Jurkat, Clone E6-1 (cell line): ENCODE measurements around the gene YTHDF1.

Experiments used
- DNase-seq: peaks from one replicate; pipeline ENCODE4 v3.0.0-alpha.2; 2011; ENCODE audit warnings: low read depth, low spot score
- H3K4me3 ChIP-seq: 2 replicates; pipeline ENCODE4 v1.5.1; 2011; ENCODE audit warnings: mild to moderate bottlenecking, low read length, control low read depth, moderate library complexity

Gene YTHDF1

GRCh38 chr20:63189846-63190559 lies 25.9 kb downstream of the YTHDF1 start:
- DNase-seq, result no peak
- H3K4me3 ChIP-seq, result no peak overlapping the region

- no peak overlapping the region for H3K4me3 ChIP-seq
- peak; percentile 45 for DNase-seq
These were observed 26.6 kb downstream of the YTHDF1 start for GRCh38 chr20:63189322-63189642.

GRCh38 chr20:63188641-63189321 lies 27.1 kb downstream of the YTHDF1 start:
- DNase-seq, result no peak
- no peak overlapping the region for H3K4me3 ChIP-seq

GRCh38 chr20:63188159-63188442 lies 27.8 kb downstream of the YTHDF1 start:
- no peak overlapping the region for H3K4me3 ChIP-seq
- DNase-seq, result no peak

GRCh38 chr20:63187338-63188158 lies 28.4 kb downstream of the YTHDF1 start:
- DNase-seq, result no peak
- H3K4me3 ChIP-seq, result no peak overlapping the region

GRCh38 chr20:63186528-63187316 lies 29.2 kb downstream of the YTHDF1 start:
- no peak overlapping the region for H3K4me3 ChIP-seq
- DNase-seq, result no peak

GRCh38 chr20:63186084-63186483 lies 29.8 kb downstream of the YTHDF1 start:
- no peak overlapping the region for H3K4me3 ChIP-seq
- no peak for DNase-seq

- H3K4me3 ChIP-seq, result no peak overlapping the region
- no peak for DNase-seq
These were observed 30.6 kb downstream of the YTHDF1 start for GRCh38 chr20:63185215-63185796.

- no peak overlapping the region for H3K4me3 ChIP-seq
- no peak for DNase-seq
These were observed 32.3 kb downstream of the YTHDF1 start for GRCh38 chr20:63183422-63184146.

- DNase-seq, result no peak
- no peak overlapping the region for H3K4me3 ChIP-seq
These were observed 33.0 kb downstream of the YTHDF1 start for GRCh38 chr20:63182946-63183415.

GRCh38 chr20:63182425-63182824 lies 33.5 kb downstream of the YTHDF1 start:
- no peak for DNase-seq
- no peak overlapping the region for H3K4me3 ChIP-seq

GRCh38 chr20:63181226-63181625 lies 34.7 kb downstream of the YTHDF1 start:
- no peak for DNase-seq
- H3K4me3 ChIP-seq, result no peak overlapping the region

GRCh38 chr20:63180569-63181185 lies 35.3 kb downstream of the YTHDF1 start:
- no peak for DNase-seq
- H3K4me3 ChIP-seq, result no peak overlapping the region

- no peak for DNase-seq
- H3K4me3 ChIP-seq, result no peak overlapping the region
These were observed 36.0 kb downstream of the YTHDF1 start for GRCh38 chr20:63179687-63180568.

- peak overlapping the region; percentile 30 for H3K4me3 ChIP-seq
- DNase-seq, result peak; percentile 39
These were observed 36.8 kb downstream of the YTHDF1 start for GRCh38 chr20:63178889-63179686.

GRCh38 chr20:63178446-63178820 lies 37.5 kb downstream of the YTHDF1 start:
- no peak for DNase-seq
- no peak overlapping the region for H3K4me3 ChIP-seq
